Activated CD4-positive, CD25-positive, alpha-beta regulatory T cell treated with anti-CD3 and anti-CD28 coated beads, Interleukin-2, amount 50 U/mL, for 72 hours (primary cell): ENCODE measurements around the gene SND1.

Source experiments
- DNase-seq: peaks from one replicate; pipeline ENCODE4 v3.0.0; 2021

Gene SND1

GRCh38 chr7:127874951-127875608, 223.1 kb downstream of the SND1 start:
- no peak for DNase-seq

GRCh38 chr7:127876393-127876792, 224.4 kb downstream of the SND1 start:
- no peak for DNase-seq

- DNase-seq: no peak
Observed at GRCh38 chr7:127877951-127878350, 226.0 kb downstream of the SND1 start.

GRCh38 chr7:127878791-127879190, 226.8 kb downstream of the SND1 start:
- DNase-seq: no peak

GRCh38 chr7:127879436-127879835, 227.4 kb downstream of the SND1 start:
- no peak for DNase-seq

- DNase-seq: no peak
Observed at GRCh38 chr7:127879942-127880341, 227.9 kb downstream of the SND1 start.

GRCh38 chr7:127880454-127880853, 228.5 kb downstream of the SND1 start:
- DNase-seq: no peak

- no peak for DNase-seq
Observed at GRCh38 chr7:127881564-127881963, 229.6 kb downstream of the SND1 start.

- no peak for DNase-seq
Observed at GRCh38 chr7:127882313-127882920, 230.4 kb downstream of the SND1 start.

GRCh38 chr7:127884066-127884559, 232.1 kb downstream of the SND1 start:
- no peak for DNase-seq

- DNase-seq: no peak
Observed at GRCh38 chr7:127885222-127885772, 233.3 kb downstream of the SND1 start.

GRCh38 chr7:127885843-127886242, 233.8 kb downstream of the SND1 start:
- no peak for DNase-seq

GRCh38 chr7:127886248-127886647, 234.3 kb downstream of the SND1 start:
- no peak for DNase-seq

GRCh38 chr7:127887096-127887495, 235.1 kb downstream of the SND1 start:
- DNase-seq: no peak

- DNase-seq: no peak
Observed at GRCh38 chr7:127887631-127888030, 235.6 kb downstream of the SND1 start.

GRCh38 chr7:127888411-127888810, 236.4 kb downstream of the SND1 start:
- DNase-seq: no peak

- DNase-seq: no peak
Observed at GRCh38 chr7:127888825-127889224, 236.8 kb downstream of the SND1 start.

- no peak for DNase-seq
Observed at GRCh38 chr7:127889677-127890076, 237.7 kb downstream of the SND1 start.

- DNase-seq: no peak
Observed at GRCh38 chr7:127890726-127891125, 238.7 kb downstream of the SND1 start.

GRCh38 chr7:127891144-127891543, 239.2 kb downstream of the SND1 start:
- no peak for DNase-seq

GRCh38 chr7:127891854-127892438, 240.0 kb downstream of the SND1 start:
- DNase-seq: no peak

GRCh38 chr7:127892488-127893314, 240.7 kb downstream of the SND1 start:
- no peak for DNase-seq

GRCh38 chr7:127893547-127893946, 241.6 kb downstream of the SND1 start:
- DNase-seq: no peak
